KMS-11 (cell line): ENCODE results near the gene C6orf47.

Source experiments
- H2AFZ ChIP-seq: fragments of 200-600 bp; sonication (generic); 2 replicates; pipeline ENCODE4 v1.6.1; 2016; ENCODE audit warnings: antibody characterized with exemption, mixed run types, low read depth
- H3K27ac ChIP-seq: fragments of 200-600 bp; sonication (generic); 2 replicates; pipeline ENCODE4 v1.6.1; 2016; ENCODE audit warnings: mild to moderate bottlenecking, mixed run types
- H3K27me3 ChIP-seq: fragments of 200-600 bp; sonication (generic); 2 replicates; pipeline ENCODE4 v1.6.1; 2017; ENCODE audit warnings: mild to moderate bottlenecking, low read depth, mixed run types, moderate library complexity; ENCODE audit not compliant: insufficient read depth
- H3K36me3 ChIP-seq: fragments of 200-600 bp; sonication (generic); 2 replicates; pipeline ENCODE4 v1.6.1; 2017; ENCODE audit warnings: mild to moderate bottlenecking, mixed run types; ENCODE audit not compliant: insufficient read depth
- H3K4me1 ChIP-seq: fragments of 200-600 bp; sonication (generic); 2 replicates; pipeline ENCODE4 v1.6.1; 2016; ENCODE audit warnings: mild to moderate bottlenecking, low read depth, mixed run types; ENCODE audit not compliant: poor library complexity, severe bottlenecking
- H3K4me2 ChIP-seq: fragments of 200-600 bp; sonication (generic); 2 replicates; pipeline ENCODE4 v1.7.0; 2016; ENCODE audit warnings: mild to moderate bottlenecking, mixed run types
- H3K4me3 ChIP-seq: fragments of 200-600 bp; sonication (generic); IDR thresholded peaks from 2 replicates; pipeline ENCODE4 v1.6.1; 2017; ENCODE audit warnings: low read depth, low read length, mixed read lengths; ENCODE audit not compliant: insufficient read depth
- H3K79me2 ChIP-seq: fragments of 200-600 bp; sonication (generic); 2 replicates; pipeline ENCODE4 v1.6.1; 2016; ENCODE audit warnings: low read depth, mixed run types; ENCODE audit not compliant: insufficient read depth
- H3K9ac ChIP-seq: fragments of 200-600 bp; sonication (generic); 2 replicates; pipeline ENCODE4 v1.6.1; 2016; ENCODE audit warnings: mild to moderate bottlenecking, mixed run types
- H4K20me1 ChIP-seq: fragments of 200-600 bp; sonication (generic); 2 replicates; pipeline ENCODE4 v1.6.1; 2016; ENCODE audit warnings: mild to moderate bottlenecking, mixed run types; ENCODE audit not compliant: insufficient read depth
- CTCF ChIP-seq: fragments of 200-600 bp; sonication (generic); conservative IDR thresholded peaks from 2 replicates; pipeline ENCODE4 v1.6.1; 2017; ENCODE audit warnings: low read depth, mild to moderate bottlenecking, antibody characterized with exemption, low read length, moderate library complexity, mixed read lengths

The C6orf47 gene

GRCh38 chr6:31609519-31610406 is 50.8 kb downstream of the C6orf47 start:
- Histone ChIP-seq H3K4me3 (no peak overlapping the region), H3K79me2 (no peaks in the 10 kb centered on the region), H3K27ac (no peak overlapping the region), H3K27me3 (no peaks in the 10 kb centered on the region), H2AFZ (no peak overlapping the region), H3K4me1 (no peaks in the 10 kb centered on the region), H4K20me1 (no peaks in the 10 kb centered on the region), H3K9ac (no peak overlapping the region), H3K4me2 (no peak overlapping the region), H3K36me3 (no peaks in the 10 kb centered on the region)
- TF ChIP-seq CTCF, result no peak
